Ovary (tissue), 9 donors: ENCODE results near the gene CLMN. TPM values are rescaled to one million over a fixed set of nuclear protein-coding genes. Genes with fewer than 3 reads are reported as not detected.

ENCODE experiments used
- DNase-seq, 5 donors: peaks; one replicate each; pipeline ENCODE4 v3.0.0-alpha.2; 2019 to 2020
- H3K27ac ChIP-seq, 2 donors: fragments of 200-600 bp; one replicate each; pipeline versions ENCODE4 v1.5.1 to v1.8.0; 2019 to 2022
- H3K27me3 ChIP-seq: fragments of 200-600 bp; one replicate; pipeline ENCODE4 v1.8.0; 2022
- H3K36me3 ChIP-seq: fragments of 200-600 bp; sonication (generic); one replicate; pipeline ENCODE4 v1.5.1; 2019
- H3K4me1 ChIP-seq: one replicate; pipeline ENCODE4 v1.8.1; 2013; ENCODE audit warnings: mild to moderate bottlenecking, moderate library complexity; ENCODE audit not compliant: insufficient read depth
- H3K4me3 ChIP-seq: fragments of 200-600 bp; sonication (generic); one replicate; pipeline ENCODE4 v1.5.1; 2017
- H3K9me3 ChIP-seq, 2 donors: fragments of 200-600 bp in 1 of 2; sonication (generic) in 1 of 2; one replicate each; pipeline versions ENCODE4 v1.5.1 to v1.8.1; 2013 to 2019; ENCODE audit warnings: mild to moderate bottlenecking in 1 of 2, moderate library complexity in 1 of 2
- CTCF ChIP-seq, 3 donors: fragments of 450-650 bp in 2 of 3; fragments of 200-600 bp in 1 of 3; IDR thresholded peaks; one replicate each; pipeline versions ENCODE4 v1.5.1 to v1.8.0; 2016 to 2022; ENCODE audit warnings: antibody characterized with exemption in 3 of 3, mild to moderate bottlenecking in 1 of 3
- EP300 ChIP-seq: sonication (generic); formaldehyde crosslinking; IDR thresholded peaks from one replicate; pipeline ENCODE4 v1.6.1; 2017; ENCODE audit warnings: antibody characterized with exemption
- POLR2A ChIP-seq: fragments of 450-650 bp; IDR thresholded peaks from one replicate; pipeline ENCODE4 v1.6.1; 2017; ENCODE audit warnings: antibody characterized with exemption, mild to moderate bottlenecking, moderate library complexity
- WGBS, 3 donors: extraction: QIAGEN DNeasy Blood & Tissue Kit in 1 of 3; methylation state at CpG; one replicate each; pipeline versions ENCODE4 v1.1.5 to v1.1.7; 2013 to 2017; 5-methylcytosine and 5-hydroxymethylcytosine counted together
- intact Hi-C, 4 donors: fragments of 100-400 bp; cut with DNase I; formaldehyde crosslinking; loops; one replicate each; pipeline versions ENCODE4 v1.11.0 to v1.15.1; 2022 to 2023
- polyA plus RNA-seq, 2 donors: library from polyadenylated mRNA; stranded (reverse); fragments of 200-250 nt in 1 of 2; fragments of 350-450 nt in 1 of 2; fragmentation: Illumina TruSeq in 1 of 2; extraction: RNeasy Lipid Tissue Mini Kit (QIAGEN cat#74804) in 1 of 2; gene quantifications; one replicate each; pipeline ENCODE4 v1.2.3, GENCODE V29; 2013 to 2014
- total RNA-seq, 7 donors: library from RNA; depleted of rRNA in 2 of 7; stranded (reverse); fragments of >200 nt in 2 of 7; fragmentation: NEBNext Ultra II Directional in 3 of 7; extraction: Animal tissue kit (Norgen Biotek cat#: 25700) in 3 of 7; gene quantifications; one replicate each; pipeline versions ENCODE4 v1.1.0 to v1.2.4, GENCODE V29; 2016 to 2023
- donor health status: DM: no; HTN: no; CAD: no; lungs with moderate emphysema.
- donor health status: DM: no; HTN: no; CAD: no.
- donor health status: Bipolar disorder and iron deficiency.
- donor health status: DM: yes; HTN: yes; CAD: no.
- donor health status: DM: no; HTN: no; CAD: no.
- donor health status: DM: yes; HTN: yes; CAD: no.

CLMN gene
- total and polyA plus RNA-seq, 9 donors: 2.2 to 11.7 (median 6.5) TPM

GRCh38 chr14:95256002-95256775 is 63.5 kb downstream of the CLMN start:
- DNase-seq: no peak
- H3K36me3 ChIP-seq: no peaks in the 10 kb centered on the region
- TF ChIP-seq EP300 (no peak), CTCF (IDR thresholded peaks at IDR 0.05) (no peak), POLR2A (no peak)
- H3K27ac ChIP-seq: no peak overlapping the region
- intact Hi-C loops: no loop called here
- H3K4me1 ChIP-seq: no peaks in the 10 kb centered on the region
- H3K4me3 ChIP-seq: no peak overlapping the region
- H3K27me3 ChIP-seq: no peaks in the 10 kb centered on the region
- no peaks in the 10 kb centered on the region for H3K9me3 ChIP-seq
- WGBS, 3 donors: 79 to 84% (median 81%) methylated on average over 15 of the region's 15 CpGs

DNA sequence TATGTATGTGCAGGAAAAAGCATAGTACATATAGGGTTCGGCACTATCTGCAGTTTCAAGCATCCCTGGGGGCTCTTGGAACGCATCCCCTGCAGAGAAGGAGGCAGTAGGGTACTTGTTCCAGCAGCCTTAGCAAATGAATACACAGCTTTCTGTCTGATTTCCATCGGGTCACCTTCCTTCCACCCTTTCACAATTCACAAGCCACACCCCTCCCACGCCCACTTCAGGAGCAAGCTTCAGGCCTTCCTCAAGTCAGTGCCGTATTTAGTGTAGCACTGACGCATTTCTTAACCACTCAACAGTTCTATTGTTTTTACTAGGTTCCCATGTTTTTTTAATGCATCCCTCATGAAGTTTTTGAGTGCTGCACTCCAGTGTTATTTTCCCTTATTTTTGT is 64.2 kb downstream of the CLMN start:
- Histone ChIP-seq H3K27me3 (no peaks in the 10 kb centered on the region), H3K4me3 (no peak overlapping the region), H3K9me3 (no peaks in the 10 kb centered on the region), H3K27ac (no peak overlapping the region), H3K4me1 (no peaks in the 10 kb centered on the region), H3K36me3 (no peaks in the 10 kb centered on the region)
- WGBS, 3 donors: 66 to 71% (median 71%) methylated on average over 6 of the region's 6 CpGs
- TF ChIP-seq POLR2A (no peak), CTCF (IDR thresholded peaks at IDR 0.05) (no peak), EP300 (no peak)
- no peak for DNase-seq
- intact Hi-C loops: no loop called here

DNA sequence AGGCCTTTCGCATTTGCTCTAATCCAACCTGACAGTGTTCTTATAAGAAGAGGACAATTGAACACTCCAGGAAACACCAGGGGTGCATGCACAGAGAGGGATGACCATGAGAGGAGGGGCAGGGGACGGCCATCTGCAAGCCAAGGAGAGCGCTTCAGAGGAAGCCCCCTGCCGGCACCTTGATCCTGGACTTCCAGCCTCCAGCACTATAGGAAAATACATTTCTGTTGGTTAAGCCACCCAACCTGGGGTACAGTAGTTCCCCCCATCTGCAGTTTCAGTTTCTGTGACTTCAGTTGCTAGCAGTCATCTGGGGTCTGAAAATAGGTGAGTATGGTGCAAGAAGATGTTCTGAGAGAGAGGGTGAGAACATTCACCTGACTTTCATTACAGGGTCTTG is 64.7 kb downstream of the CLMN start:
- H3K4me3 ChIP-seq: no peak overlapping the region
- no peaks in the 10 kb centered on the region for H3K27me3 ChIP-seq
- 96 to 98% (median 96%) methylated on average over 4 of the region's 4 CpGs for WGBS, 3 donors
- H3K27ac ChIP-seq: no peak overlapping the region
- intact Hi-C loops: no loop called here
- TF ChIP-seq EP300 (no peak), POLR2A (no peak), CTCF (IDR thresholded peaks at IDR 0.05) (no peak)
- no peak for DNase-seq
- no peaks in the 10 kb centered on the region for H3K4me1 ChIP-seq
- H3K36me3 ChIP-seq: no peaks in the 10 kb centered on the region
- H3K9me3 ChIP-seq: no peaks in the 10 kb centered on the region

- Histone ChIP-seq H3K36me3 (no peaks in the 10 kb centered on the region), H3K9me3 (no peaks in the 10 kb centered on the region), H3K4me3 (no peak overlapping the region), H3K27ac (no peak overlapping the region), H3K4me1 (no peaks in the 10 kb centered on the region), H3K27me3 (no peaks in the 10 kb centered on the region)
- WGBS, 3 donors: 44 to 70% (median 68%) methylated on average over 10 of the region's 10 CpGs
- DNase-seq: no peak
- TF ChIP-seq EP300 (no peak), POLR2A (no peak), CTCF (IDR thresholded peaks at IDR 0.05) (no peak)
- intact Hi-C loops: no loop called here
Observed at GRCh38 chr14:95254288-95254687, 65.4 kb downstream of the CLMN start.
